Endothelial cell (in vitro differentiated cells): ENCODE results near the gene ANAPC2. TPM values are rescaled to one million over a fixed set of nuclear protein-coding genes. Genes with fewer than 3 reads are reported as not detected.

Experiments used
- DNase-seq: peaks from one replicate; pipeline ENCODE4 v3.0.0; 2021; ENCODE audit warnings: low spot score
- H3K27ac Mint-ChIP-seq: one replicate; pipeline ENCODE4 v1.8.0; 2021; ENCODE audit warnings: mixed read lengths, inconsistent platforms; ENCODE audit not compliant: unreplicated experiment
- H3K27me3 Mint-ChIP-seq: one replicate; pipeline ENCODE4 v1.8.0; 2021; ENCODE audit warnings: mild to moderate bottlenecking, moderate library complexity, mixed read lengths, inconsistent platforms; ENCODE audit not compliant: unreplicated experiment
- H3K36me3 Mint-ChIP-seq: one replicate; pipeline ENCODE4 v1.8.0; 2021; ENCODE audit warnings: mild to moderate bottlenecking, low read depth, mixed read lengths, inconsistent platforms; ENCODE audit not compliant: unreplicated experiment
- H3K4me1 Mint-ChIP-seq: one replicate; pipeline ENCODE4 v1.8.0; 2021; ENCODE audit warnings: mild to moderate bottlenecking, mixed read lengths, inconsistent platforms; ENCODE audit not compliant: unreplicated experiment
- H3K4me3 Mint-ChIP-seq: one replicate; pipeline ENCODE4 v1.8.0; 2021; ENCODE audit warnings: mild to moderate bottlenecking, mixed read lengths, inconsistent platforms; ENCODE audit not compliant: unreplicated experiment
- H3K9me3 Mint-ChIP-seq: one replicate; pipeline ENCODE4 v1.8.0; 2021; ENCODE audit warnings: mixed read lengths, inconsistent platforms; ENCODE audit not compliant: unreplicated experiment
- total RNA-seq: library from RNA; stranded (reverse); fragmentation: NEBNext Ultra II Directional; extraction: Animal tissue kit (Norgen Biotek cat#: 25700); gene quantifications from one replicate; pipeline ENCODE4 v1.2.1, GENCODE V29; 2021; ENCODE audit not compliant: unreplicated experiment
- TF ChIP-seq, protein P1 (sequence below): fragments of 200-600 bp; sonication (generic); IDR thresholded peaks from one replicate; pipeline ENCODE4 v1.5.0; 2021; ENCODE audit warnings: antibody characterized with exemption; ENCODE audit not compliant: unreplicated experiment

The ANAPC2 gene
- total RNA-seq, 1 donor from 2014 or later: 76.8 TPM

- Mint-ChIP-seq H3K27ac (no peak overlapping the region), H3K36me3 (peaks cover 11% of the 10 kb centered on the region), H3K4me3 (no peak overlapping the region), H3K9me3 (no peaks in the 10 kb centered on the region), H3K27me3 (peaks cover 7% of the 10 kb centered on the region), H3K4me1 (peaks cover 11% of the 10 kb centered on the region)
- TF ChIP-seq, protein P1, sequence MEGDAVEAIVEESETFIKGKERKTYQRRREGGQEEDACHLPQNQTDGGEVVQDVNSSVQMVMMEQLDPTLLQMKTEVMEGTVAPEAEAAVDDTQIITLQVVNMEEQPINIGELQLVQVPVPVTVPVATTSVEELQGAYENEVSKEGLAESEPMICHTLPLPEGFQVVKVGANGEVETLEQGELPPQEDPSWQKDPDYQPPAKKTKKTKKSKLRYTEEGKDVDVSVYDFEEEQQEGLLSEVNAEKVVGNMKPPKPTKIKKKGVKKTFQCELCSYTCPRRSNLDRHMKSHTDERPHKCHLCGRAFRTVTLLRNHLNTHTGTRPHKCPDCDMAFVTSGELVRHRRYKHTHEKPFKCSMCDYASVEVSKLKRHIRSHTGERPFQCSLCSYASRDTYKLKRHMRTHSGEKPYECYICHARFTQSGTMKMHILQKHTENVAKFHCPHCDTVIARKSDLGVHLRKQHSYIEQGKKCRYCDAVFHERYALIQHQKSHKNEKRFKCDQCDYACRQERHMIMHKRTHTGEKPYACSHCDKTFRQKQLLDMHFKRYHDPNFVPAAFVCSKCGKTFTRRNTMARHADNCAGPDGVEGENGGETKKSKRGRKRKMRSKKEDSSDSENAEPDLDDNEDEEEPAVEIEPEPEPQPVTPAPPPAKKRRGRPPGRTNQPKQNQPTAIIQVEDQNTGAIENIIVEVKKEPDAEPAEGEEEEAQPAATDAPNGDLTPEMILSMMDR: no peak
- DNase-seq: no peak
These were observed 2.4 kb downstream of the ANAPC2 start for GRCh38 chr9:137185921-137186320.

GRCh38 chr9:137184881-137185660 is 3.3 kb downstream of the ANAPC2 start:
- Mint-ChIP-seq H3K27ac (no peak overlapping the region), H3K27me3 (peaks cover 6% of the 10 kb centered on the region), H3K4me3 (peak overlapping the region; percentile 7), H3K9me3 (no peaks in the 10 kb centered on the region), H3K4me1 (peaks cover 11% of the 10 kb centered on the region), H3K36me3 (peaks cover 11% of the 10 kb centered on the region)
- TF ChIP-seq, protein P1: no peak
- no peak for DNase-seq

- Mint-ChIP-seq H3K27me3 (peaks cover 2% of the 10 kb centered on the region), H3K27ac (no peak overlapping the region), H3K4me1 (peaks cover 7% of the 10 kb centered on the region), H3K36me3 (peaks cover 11% of the 10 kb centered on the region), H3K4me3 (peak overlapping the region; percentile 68), H3K9me3 (no peaks in the 10 kb centered on the region)
- TF ChIP-seq, protein P1: no peak
- DNase-seq: no peak
These were observed 4.3 kb downstream of the ANAPC2 start for GRCh38 chr9:137183980-137184595.

DNA sequence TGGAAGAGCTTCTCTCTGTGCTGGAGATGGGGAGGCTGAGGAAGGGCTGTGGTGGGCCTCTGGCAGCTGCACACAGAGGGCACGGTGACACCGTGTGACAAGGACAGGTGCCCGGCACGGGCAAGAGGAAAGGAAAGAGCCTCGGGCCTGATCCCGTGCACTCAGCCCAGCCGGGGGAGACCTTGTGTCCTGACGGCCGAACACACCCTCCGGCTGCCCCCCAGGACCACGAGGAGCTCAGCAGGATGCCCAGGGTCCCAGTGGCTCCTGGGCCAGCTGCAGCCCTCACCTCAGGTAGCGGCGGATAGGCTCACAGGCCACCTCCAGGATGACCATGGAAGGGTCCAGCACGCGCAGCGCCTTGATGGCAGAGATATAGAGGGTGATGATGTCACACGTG is 5.5 kb downstream of the ANAPC2 start:
- H3K27ac Mint-ChIP-seq: no peak overlapping the region
- TF ChIP-seq, protein P1: no peak

GRCh38 chr9:137181680-137182079 is 6.7 kb downstream of the ANAPC2 start:
- no peaks in the 10 kb centered on the region for H3K4me1 Mint-ChIP-seq
- TF ChIP-seq, protein P1: no peak
- peaks cover 19% of the 10 kb centered on the region for H3K36me3 Mint-ChIP-seq
- peak overlapping the region; percentile 78 for H3K4me3 Mint-ChIP-seq
- H3K27me3 Mint-ChIP-seq: peaks cover 6% of the 10 kb centered on the region
- DNase-seq: no peak
- peak overlapping the region; percentile 31 for H3K27ac Mint-ChIP-seq
- H3K9me3 Mint-ChIP-seq: no peaks in the 10 kb centered on the region

More for the DNA sequence above, 5.5 kb downstream of the ANAPC2 start:
- Mint-ChIP-seq H3K36me3 (peaks cover 12% of the 10 kb centered on the region), H3K4me3 (no peak overlapping the region), H3K27me3 (peaks cover 2% of the 10 kb centered on the region), H3K4me1 (peaks cover 5% of the 10 kb centered on the region), H3K9me3 (no peaks in the 10 kb centered on the region)
- no peak for DNase-seq
